ENCODE results near the gene CHORDC1.

DNA sequence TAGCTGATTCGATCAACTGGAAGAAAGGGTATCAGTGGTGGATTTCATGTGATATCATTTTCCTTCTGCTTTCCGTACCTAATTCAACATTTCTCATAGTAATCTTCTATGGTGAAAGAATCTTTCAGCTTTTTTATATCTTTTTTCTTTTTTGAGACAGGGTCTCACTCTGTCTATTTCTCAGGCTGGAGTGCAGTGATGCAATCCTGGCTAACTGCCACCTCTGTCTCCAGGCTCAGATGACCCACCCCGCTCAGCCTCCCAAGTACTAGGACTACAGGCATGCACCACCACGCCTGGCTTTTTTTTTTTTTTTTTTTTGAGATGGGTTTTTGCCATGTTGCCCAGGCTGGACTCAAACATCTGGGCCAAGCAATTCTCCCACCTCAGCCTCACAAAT, 18.6 kb upstream of the CHORDC1 start:
- TF ChIP-seq, protein P1, sequence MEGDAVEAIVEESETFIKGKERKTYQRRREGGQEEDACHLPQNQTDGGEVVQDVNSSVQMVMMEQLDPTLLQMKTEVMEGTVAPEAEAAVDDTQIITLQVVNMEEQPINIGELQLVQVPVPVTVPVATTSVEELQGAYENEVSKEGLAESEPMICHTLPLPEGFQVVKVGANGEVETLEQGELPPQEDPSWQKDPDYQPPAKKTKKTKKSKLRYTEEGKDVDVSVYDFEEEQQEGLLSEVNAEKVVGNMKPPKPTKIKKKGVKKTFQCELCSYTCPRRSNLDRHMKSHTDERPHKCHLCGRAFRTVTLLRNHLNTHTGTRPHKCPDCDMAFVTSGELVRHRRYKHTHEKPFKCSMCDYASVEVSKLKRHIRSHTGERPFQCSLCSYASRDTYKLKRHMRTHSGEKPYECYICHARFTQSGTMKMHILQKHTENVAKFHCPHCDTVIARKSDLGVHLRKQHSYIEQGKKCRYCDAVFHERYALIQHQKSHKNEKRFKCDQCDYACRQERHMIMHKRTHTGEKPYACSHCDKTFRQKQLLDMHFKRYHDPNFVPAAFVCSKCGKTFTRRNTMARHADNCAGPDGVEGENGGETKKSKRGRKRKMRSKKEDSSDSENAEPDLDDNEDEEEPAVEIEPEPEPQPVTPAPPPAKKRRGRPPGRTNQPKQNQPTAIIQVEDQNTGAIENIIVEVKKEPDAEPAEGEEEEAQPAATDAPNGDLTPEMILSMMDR (IDR thresholded peaks at IDR 0.05 in 8 of 11, conservative IDR thresholded peaks at IDR 0.05 in 3 of 11): no peak
- TF ChIP-seq POLR2AphosphoS5 (IDR thresholded peaks at IDR 0.05) (no peak), POLR2A (IDR thresholded peaks at IDR 0.05) (no peak)

Measured in spleen (tissue), 7 donors.